ENCODE data around the gene CCDC186.

CCDC186 gene

DNA sequence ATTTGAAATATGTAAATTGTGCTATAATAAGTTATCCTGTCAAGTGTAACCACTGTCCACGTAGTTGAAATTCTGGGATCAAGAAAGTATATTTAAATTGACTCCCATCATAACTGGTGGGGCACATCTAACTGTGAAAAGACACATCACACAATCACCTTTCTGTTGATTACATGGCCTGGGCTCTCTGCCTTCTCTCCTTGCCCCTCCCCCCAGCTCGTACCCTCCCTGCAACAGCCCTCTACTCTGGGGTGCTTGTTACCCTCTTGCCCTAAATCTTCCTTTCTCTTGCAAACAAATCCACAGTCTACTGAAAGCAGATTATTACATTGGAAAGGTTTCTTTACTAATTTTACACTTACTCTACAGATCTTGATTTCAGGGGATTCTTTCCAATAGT is 56.3 kb downstream of the CCDC186 start:
- TF ChIP-seq, protein P1, sequence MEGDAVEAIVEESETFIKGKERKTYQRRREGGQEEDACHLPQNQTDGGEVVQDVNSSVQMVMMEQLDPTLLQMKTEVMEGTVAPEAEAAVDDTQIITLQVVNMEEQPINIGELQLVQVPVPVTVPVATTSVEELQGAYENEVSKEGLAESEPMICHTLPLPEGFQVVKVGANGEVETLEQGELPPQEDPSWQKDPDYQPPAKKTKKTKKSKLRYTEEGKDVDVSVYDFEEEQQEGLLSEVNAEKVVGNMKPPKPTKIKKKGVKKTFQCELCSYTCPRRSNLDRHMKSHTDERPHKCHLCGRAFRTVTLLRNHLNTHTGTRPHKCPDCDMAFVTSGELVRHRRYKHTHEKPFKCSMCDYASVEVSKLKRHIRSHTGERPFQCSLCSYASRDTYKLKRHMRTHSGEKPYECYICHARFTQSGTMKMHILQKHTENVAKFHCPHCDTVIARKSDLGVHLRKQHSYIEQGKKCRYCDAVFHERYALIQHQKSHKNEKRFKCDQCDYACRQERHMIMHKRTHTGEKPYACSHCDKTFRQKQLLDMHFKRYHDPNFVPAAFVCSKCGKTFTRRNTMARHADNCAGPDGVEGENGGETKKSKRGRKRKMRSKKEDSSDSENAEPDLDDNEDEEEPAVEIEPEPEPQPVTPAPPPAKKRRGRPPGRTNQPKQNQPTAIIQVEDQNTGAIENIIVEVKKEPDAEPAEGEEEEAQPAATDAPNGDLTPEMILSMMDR (conservative IDR thresholded peaks at IDR 0.05), result no peak

DNA sequence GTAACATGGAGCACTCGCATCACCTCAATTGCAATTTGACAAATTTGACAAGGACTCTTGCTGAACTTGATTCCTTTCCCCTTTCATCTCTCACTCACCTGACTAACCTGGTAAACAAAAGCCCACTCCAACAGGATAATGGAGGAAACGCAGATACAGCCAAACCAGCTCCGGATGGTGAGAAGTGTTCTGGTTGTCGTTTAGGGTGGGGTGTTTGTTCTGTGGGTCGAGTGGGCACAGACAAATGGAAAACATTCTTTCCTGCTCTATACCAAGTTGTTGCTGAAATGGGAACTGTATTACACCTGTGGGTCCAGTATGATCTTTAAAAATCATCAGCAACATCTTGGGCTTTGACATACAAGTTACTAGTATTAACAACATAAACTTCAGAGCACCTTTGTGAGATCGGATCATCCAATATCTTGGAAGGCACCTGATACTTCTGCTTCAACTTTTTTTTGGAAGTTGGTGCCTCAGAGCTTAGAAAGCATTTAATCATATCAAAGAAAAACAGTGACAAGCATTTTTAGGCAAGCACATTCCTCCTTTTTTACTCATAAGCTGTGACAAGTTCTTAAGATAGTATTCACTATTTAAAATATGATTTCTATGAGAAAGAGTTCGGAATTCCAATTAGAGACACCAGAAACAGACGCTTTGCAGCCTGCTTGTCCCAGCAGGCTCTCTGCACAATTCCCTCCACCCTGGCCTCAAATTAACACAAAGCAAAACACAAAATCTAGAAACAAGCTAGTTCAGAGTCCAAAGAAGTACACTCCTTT is 58.1 kb downstream of the CCDC186 start:
- TF ChIP-seq, protein P1 (conservative IDR thresholded peaks at IDR 0.05), result no peak
- H3K27ac ChIP-seq, result no peak overlapping the region

More for the DNA sequence above, 56.3 kb downstream of the CCDC186 start:
- no peak overlapping the region for H3K27ac ChIP-seq

DNA sequence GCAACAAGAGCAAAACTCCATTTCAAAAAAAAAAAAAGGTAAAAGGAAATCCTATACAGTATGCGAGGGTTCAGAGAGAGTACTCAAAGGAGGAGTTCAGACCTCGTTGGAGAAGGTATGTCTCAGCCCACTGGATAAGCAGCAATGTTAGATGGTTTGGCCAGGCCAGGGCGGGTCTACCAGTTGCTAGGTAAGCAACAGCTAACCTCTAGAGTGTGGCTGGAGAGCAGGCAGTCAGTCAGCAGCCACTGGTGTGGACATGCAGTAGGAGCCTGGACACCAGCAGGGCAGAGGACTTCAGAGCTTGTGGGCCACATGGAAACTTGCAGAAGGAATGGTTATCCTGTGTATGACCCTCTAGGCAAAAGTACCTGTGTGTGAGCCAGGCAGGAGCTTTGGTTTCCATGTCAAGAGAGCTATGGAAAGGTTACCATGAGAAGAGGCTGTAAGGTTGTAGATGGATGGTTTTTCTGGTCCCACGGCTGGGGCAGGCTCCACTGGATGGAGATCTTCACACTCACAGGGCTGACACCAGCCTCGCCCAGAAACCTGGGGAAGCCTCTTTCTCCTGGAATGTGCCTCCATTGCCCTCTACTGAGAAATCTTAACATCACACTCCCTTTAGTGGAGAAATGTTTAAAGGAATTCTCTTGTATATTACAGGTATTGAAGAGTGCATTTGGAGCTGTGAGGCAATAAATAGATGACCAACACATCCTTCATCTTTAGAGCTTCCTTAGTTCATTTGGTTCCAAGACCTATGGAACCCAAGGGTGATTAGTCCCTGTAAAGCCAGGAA is 63.6 kb downstream of the CCDC186 start:
- TF ChIP-seq, protein P1 (conservative IDR thresholded peaks at IDR 0.05), result peak; percentile 60
- H3K27ac ChIP-seq, result no peak overlapping the region

DNA sequence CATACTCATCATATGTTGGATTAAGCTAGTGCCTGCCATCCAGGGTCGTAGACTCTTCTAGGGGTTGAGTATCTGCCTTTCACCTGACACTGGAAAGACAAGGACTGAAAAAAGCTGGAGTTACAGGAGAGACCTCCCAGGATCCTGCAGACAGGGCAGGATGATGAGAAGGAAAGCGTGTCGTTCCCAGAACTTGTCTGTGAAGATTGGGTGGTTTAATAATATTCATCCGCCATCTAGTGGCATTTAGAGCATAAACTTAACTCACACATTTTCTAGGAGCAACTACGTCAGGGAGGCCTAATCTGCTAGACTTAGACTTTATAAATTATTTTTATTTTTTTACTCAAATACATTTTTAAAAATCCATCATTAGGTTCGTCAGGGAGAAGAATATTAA is 70.7 kb downstream of the CCDC186 start:
- TF ChIP-seq, protein P1 (conservative IDR thresholded peaks at IDR 0.05), result peak; percentile 70
- no peak overlapping the region for H3K27ac ChIP-seq

DNA sequence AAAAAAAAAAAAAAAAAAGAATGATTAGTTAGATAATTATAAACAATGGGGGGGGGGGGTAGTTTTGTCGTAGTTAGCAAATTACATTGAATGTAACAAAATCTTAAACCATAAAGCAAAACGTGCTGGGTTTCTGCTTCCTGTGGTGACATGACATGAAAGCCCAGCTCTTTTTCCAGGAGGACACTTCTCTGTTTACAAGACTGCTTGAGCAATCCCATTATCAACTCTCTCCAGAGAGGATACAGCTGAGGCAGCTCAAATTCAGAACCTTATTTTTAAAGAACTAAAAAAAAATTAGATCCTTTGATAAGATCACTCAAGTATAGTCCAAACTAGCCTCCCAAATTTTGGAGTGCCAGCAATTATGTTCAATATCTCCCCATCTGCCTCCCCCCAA is 71.7 kb downstream of the CCDC186 start:
- TF ChIP-seq, protein P1 (conservative IDR thresholded peaks at IDR 0.05), result no peak
- H3K27ac ChIP-seq, result no peak overlapping the region

DNA sequence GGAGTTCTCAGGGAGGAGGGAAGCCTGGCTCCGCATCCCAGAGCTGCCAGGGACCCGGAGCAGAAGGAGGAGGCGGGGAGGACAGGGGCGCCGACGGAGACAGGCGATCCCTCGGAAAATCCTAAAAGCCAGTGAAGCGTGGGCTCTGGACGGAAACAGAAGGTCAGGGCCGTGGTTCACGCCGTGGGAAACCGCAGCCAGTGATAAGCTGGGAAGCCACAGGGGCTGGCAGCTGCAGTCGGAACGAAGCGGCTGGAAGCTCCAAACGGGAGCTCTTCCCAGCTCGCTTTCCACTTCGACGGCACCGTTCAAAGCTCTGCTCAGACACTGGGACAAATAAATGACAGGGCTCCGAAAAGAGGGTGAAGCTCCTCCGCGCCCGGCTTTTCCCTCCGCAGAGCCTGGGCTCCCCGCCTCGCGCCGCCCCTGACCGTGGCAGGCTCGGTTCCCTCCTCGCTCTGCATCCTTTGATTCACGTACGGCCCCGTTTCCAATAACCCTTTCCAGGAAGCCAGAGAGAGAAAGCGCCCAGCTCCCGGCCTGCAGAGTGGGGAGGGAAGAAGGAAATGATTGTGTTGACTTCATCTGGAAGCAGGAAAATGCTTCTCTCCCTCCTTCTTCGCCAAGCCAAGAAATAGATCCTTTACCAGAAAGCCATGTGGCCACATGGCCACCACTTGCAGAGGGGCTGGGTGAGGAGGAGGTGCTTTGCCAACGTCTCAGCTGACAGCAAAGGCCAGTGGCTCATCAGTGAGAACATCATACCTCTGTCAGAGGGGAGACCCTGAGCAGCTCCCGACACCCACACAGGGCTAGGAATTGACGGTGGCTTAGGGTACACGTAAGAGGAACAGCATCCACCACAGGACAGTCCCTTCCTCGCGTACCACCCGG is 72.9 kb downstream of the CCDC186 start:
- TF ChIP-seq, protein P1 (conservative IDR thresholded peaks at IDR 0.05), result no peak

More for the DNA sequence above, 72.9 kb downstream of the CCDC186 start:
- peak overlapping the region; percentile 61 for H3K27ac ChIP-seq
